ENCODE results near the gene ZBTB12. TPM values are rescaled to one million over a fixed set of nuclear protein-coding genes. Genes with fewer than 3 reads are reported as not detected.
A peak's percentile ranks its signal among the peaks of the same experiment; 100 is the strongest.

The ZBTB12 gene
- total and polyA plus RNA-seq, 10 of the 15 experiments (the other 5 are each of a cell fraction or from before 2014, with no cell fraction given): 0.81 to 4.5 (median 1.7) TPM; not detected in 4

- no peak for TF ChIP-seq ZNF687 (IDR thresholded peaks at IDR 0.05)
- TF ChIP-seq IKZF1 (conservative IDR thresholded peaks at IDR 0.05): peak; percentile 63
- no peak for TF ChIP-seq SPI1 (IDR thresholded peaks at IDR 0.05; ENCODE audit: borderline replicate concordance, insufficient read depth, low read depth, low read length)
- no peak for TF ChIP-seq SMARCA5 (IDR thresholded peaks at IDR 0.05)
- no peak for TF ChIP-seq KLF5 (IDR thresholded peaks at IDR 0.05; ENCODE audit: partially characterized antibody)
- no peak for TF ChIP-seq MTA2 (IDR thresholded peaks at IDR 0.05; ENCODE audit: low read depth)
- TF ChIP-seq POLR2AphosphoS2 (IDR thresholded peaks at IDR 0.05; ENCODE audit: low read depth, low read length): 0 out of 2 replicates have a peak, but pooled peaks have one; percentile 23
- TF ChIP-seq CBFB (IDR thresholded peaks at IDR 0.05; ENCODE audit: low read depth): 0 out of 2 replicates have a peak, but pooled peaks have one; percentile 27
- no peak for TF ChIP-seq ASH2L (IDR thresholded peaks at IDR 0.05; ENCODE audit: borderline replicate concordance, low read depth)
- no peak for TF ChIP-seq ZNF24 (IDR thresholded peaks at IDR 0.05)
- no peak for TF ChIP-seq CBX3 (IDR thresholded peaks at IDR 0.05; ENCODE audit: borderline replicate concordance, low read depth)
- no peak for TF ChIP-seq EP300 (IDR thresholded peaks at IDR 0.05; ENCODE audit: borderline replicate concordance in 1 of 2, control insufficient read depth in 1 of 2, low read depth in 2 of 2, low read length in 2 of 2)
- no peak for TF ChIP-seq ZNF384 (IDR thresholded peaks at IDR 0.05; ENCODE audit: borderline replicate concordance, low read depth, low read length)
- TF ChIP-seq E2F4 (IDR thresholded peaks at IDR 0.05; ENCODE audit: low read depth, low read length): 0 out of 2 replicates have a peak, but pooled peaks have one; percentile 20
- TF ChIP-seq MEF2A (IDR thresholded peaks at IDR 0.05; ENCODE audit: insufficient read depth, low read depth, low read length): no peak
- no peak for TF ChIP-seq REST (IDR thresholded peaks at IDR 0.05; ENCODE audit: low read depth, low read length)
- no peak for TF ChIP-seq CEBPZ (IDR thresholded peaks at IDR 0.05; ENCODE audit: low read depth, low read length)
These were observed 4.1 kb downstream of the ZBTB12 start, which contains the start of gene EHMT2 (continued) for GRCh38 chr6:31897612-31898382.

All from GM12878 (cell line).